Epithelial cell of esophagus (primary cell): ENCODE data around the gene PDLIM5.
"Not testable (repeated sequence)": the region's sequence is repeated elsewhere in the genome, so short reads cannot be mapped to it uniquely, and the experiment has no call there.

Experiments used
- DNase-seq: peaks from one replicate; pipeline ENCODE4 v3.0.0; 2010; ENCODE audit warnings: low read depth
- H3K4me3 ChIP-seq: 2 replicates; pipeline ENCODE4 v1.5.1; 2011; ENCODE audit warnings: mild to moderate bottlenecking, low read length, control low read depth
- CTCF ChIP-seq: IDR thresholded peaks from 2 replicates; pipeline ENCODE4 v1.5.1; 2011; ENCODE audit warnings: low read depth, mild to moderate bottlenecking, low read length, control low read depth, inconsistent platforms; ENCODE audit not compliant: insufficient read depth; ENCODE audit errors: missing control alignments

Gene PDLIM5

GRCh38 chr4:94653984-94654609, 202.4 kb downstream of the PDLIM5 start:
- no peak overlapping the region for H3K4me3 ChIP-seq
- peak; percentile 21 for DNase-seq
- no peak for TF ChIP-seq CTCF

- no peak for DNase-seq
- no peak for TF ChIP-seq CTCF
- H3K4me3 ChIP-seq = no peak overlapping the region
Measured at GRCh38 chr4:94654714-94655113, 203.0 kb downstream of the PDLIM5 start.

GRCh38 chr4:94660614-94661013, 208.9 kb downstream of the PDLIM5 start:
- no peak for TF ChIP-seq CTCF
- no peak overlapping the region for H3K4me3 ChIP-seq
- DNase-seq = no peak

GRCh38 chr4:94665021-94665420, 213.3 kb downstream of the PDLIM5 start:
- not testable (repeated sequence) for DNase-seq, H3K4me3 ChIP-seq

- no peak for TF ChIP-seq CTCF
- H3K4me3 ChIP-seq = no peak overlapping the region
- DNase-seq = no peak
Measured at GRCh38 chr4:94665500-94666404, 214.0 kb downstream of the PDLIM5 start.

- no peak overlapping the region for H3K4me3 ChIP-seq
- no peak for DNase-seq
- no peak for TF ChIP-seq CTCF
Measured at GRCh38 chr4:94668724-94669123, 217.0 kb downstream of the PDLIM5 start.

- TF ChIP-seq CTCF = no peak
- H3K4me3 ChIP-seq = no peak overlapping the region
- no peak for DNase-seq
Measured at GRCh38 chr4:94669672-94670664, 218.2 kb downstream of the PDLIM5 start.
